ENCODE measurements around the gene TIAM1. TPM values are rescaled to one million over a fixed set of nuclear protein-coding genes. Genes with fewer than 3 reads are reported as not detected.
A peak's percentile ranks its signal among the peaks of the same experiment; 100 is the strongest.

The TIAM1 gene
- total RNA-seq, 2 experiments from 2014 or later: 41.5 to 46.9 TPM

- H3K4me1 Mint-ChIP-seq (ENCODE audit: low read depth): peaks cover 20% of the 10 kb centered on the region
- no peaks in the 10 kb centered on the region for H3K9me3 Mint-ChIP-seq (ENCODE audit: insufficient read depth)
- no peaks in the 10 kb centered on the region for H3K27me3 Mint-ChIP-seq (ENCODE audit: low read depth)
- H3K36me3 Mint-ChIP-seq (ENCODE audit: low read depth): peaks cover 32% of the 10 kb centered on the region
- ChIA-PET CTCF (no interaction called here), POLR2A (no interaction called here)
- H3K27ac Mint-ChIP-seq: no peak overlapping the region
- H3K4me3 Mint-ChIP-seq: no peak overlapping the region
- DNase-seq: no peak
- ATAC-seq: no peak
Observed at GRCh38 chr21:31262728-31263127, 81.3 kb downstream of the TIAM1 start.

- H3K36me3 Mint-ChIP-seq (ENCODE audit: low read depth): peaks cover 26% of the 10 kb centered on the region
- H3K27me3 Mint-ChIP-seq (ENCODE audit: low read depth): no peaks in the 10 kb centered on the region
- ChIA-PET POLR2A (no interaction called here), CTCF (no interaction called here)
- peaks cover 14% of the 10 kb centered on the region for H3K4me1 Mint-ChIP-seq (ENCODE audit: low read depth)
- ATAC-seq (no peak), DNase-seq (no peak)
- no peak overlapping the region for H3K4me3 Mint-ChIP-seq
- H3K9me3 Mint-ChIP-seq (ENCODE audit: insufficient read depth): no peaks in the 10 kb centered on the region
- H3K27ac Mint-ChIP-seq: peak overlapping the region; percentile 30
Observed at GRCh38 chr21:31261759-31262158, 82.3 kb downstream of the TIAM1 start.

- Mint-ChIP-seq H3K27ac (no peak overlapping the region), H3K9me3 (ENCODE audit: insufficient read depth) (no peaks in the 10 kb centered on the region), H3K4me3 (no peak overlapping the region), H3K36me3 (ENCODE audit: low read depth) (peaks cover 17% of the 10 kb centered on the region), H3K27me3 (ENCODE audit: low read depth) (no peaks in the 10 kb centered on the region), H3K4me1 (ENCODE audit: low read depth) (peaks cover 7% of the 10 kb centered on the region)
- DNase-seq (no peak), ATAC-seq (no peak)
- POLR2A ChIA-PET: no interaction called here
- CTCF ChIA-PET: interaction anchor here (1.2 kb wide), 1 partner anchor 13 kb away, joined by 3 read pairs; no protein-coding TSS in a partner anchor
Observed at GRCh38 chr21:31260790-31261189, 83.3 kb downstream of the TIAM1 start.

- POLR2A ChIA-PET: no interaction called here
Observed at GRCh38 chr21:31258073-31258472, 86.0 kb downstream of the TIAM1 start.

GRCh38 chr21:31257265-31257664 is 86.8 kb downstream of the TIAM1 start:
- H3K27ac Mint-ChIP-seq: no peak overlapping the region
- ATAC-seq (no peak), DNase-seq (no peak)
- H3K27me3 Mint-ChIP-seq (ENCODE audit: low read depth): no peaks in the 10 kb centered on the region
- no peak overlapping the region for H3K4me3 Mint-ChIP-seq
- ChIA-PET CTCF (no interaction called here), POLR2A (no interaction called here)
- H3K4me1 Mint-ChIP-seq (ENCODE audit: low read depth): no peaks in the 10 kb centered on the region
- no peaks in the 10 kb centered on the region for H3K36me3 Mint-ChIP-seq (ENCODE audit: low read depth)
- no peaks in the 10 kb centered on the region for H3K9me3 Mint-ChIP-seq (ENCODE audit: insufficient read depth)

More at GRCh38 chr21:31258073-31258472, 86.0 kb downstream of the TIAM1 start:
- Mint-ChIP-seq H3K36me3 (ENCODE audit: low read depth) (no peaks in the 10 kb centered on the region), H3K4me1 (ENCODE audit: low read depth) (no peaks in the 10 kb centered on the region), H3K27ac (no peak overlapping the region), H3K4me3 (no peak overlapping the region), H3K9me3 (ENCODE audit: insufficient read depth) (no peaks in the 10 kb centered on the region), H3K27me3 (ENCODE audit: low read depth) (no peaks in the 10 kb centered on the region)
- CTCF ChIA-PET: no interaction called here
- no peak for DNase-seq
- no peak for ATAC-seq

GRCh38 chr21:31255896-31256295 is 88.2 kb downstream of the TIAM1 start:
- ChIA-PET POLR2A (no interaction called here), CTCF (no interaction called here)
- H3K4me3 Mint-ChIP-seq: no peak overlapping the region
- H3K9me3 Mint-ChIP-seq (ENCODE audit: insufficient read depth): no peaks in the 10 kb centered on the region
- no peaks in the 10 kb centered on the region for H3K27me3 Mint-ChIP-seq (ENCODE audit: low read depth)
- ATAC-seq (no peak), DNase-seq (no peak)
- no peaks in the 10 kb centered on the region for H3K4me1 Mint-ChIP-seq (ENCODE audit: low read depth)
- no peak overlapping the region for H3K27ac Mint-ChIP-seq
- peaks cover 4% of the 10 kb centered on the region for H3K36me3 Mint-ChIP-seq (ENCODE audit: low read depth)

GRCh38 chr21:31255036-31255435 is 89.0 kb downstream of the TIAM1 start:
- Mint-ChIP-seq H3K27me3 (ENCODE audit: low read depth) (no peaks in the 10 kb centered on the region), H3K9me3 (ENCODE audit: insufficient read depth) (no peaks in the 10 kb centered on the region), H3K4me3 (no peak overlapping the region), H3K36me3 (ENCODE audit: low read depth) (peaks cover 10% of the 10 kb centered on the region), H3K4me1 (ENCODE audit: low read depth) (no peaks in the 10 kb centered on the region), H3K27ac (no peak overlapping the region)
- ATAC-seq (no peak), DNase-seq (no peak)
- CTCF ChIA-PET: interaction anchor here (0.6 kb wide), 1 partner anchor 9 kb away, joined by 4 read pairs; no protein-coding TSS in a partner anchor
- POLR2A ChIA-PET: no interaction called here

- Mint-ChIP-seq H3K36me3 (ENCODE audit: low read depth) (peaks cover 10% of the 10 kb centered on the region), H3K4me3 (no peak overlapping the region), H3K27me3 (ENCODE audit: low read depth) (no peaks in the 10 kb centered on the region), H3K4me1 (ENCODE audit: low read depth) (no peaks in the 10 kb centered on the region), H3K27ac (no peak overlapping the region), H3K9me3 (ENCODE audit: insufficient read depth) (no peaks in the 10 kb centered on the region)
- no peak for ATAC-seq
- POLR2A ChIA-PET: no interaction called here
- DNase-seq: no peak
- CTCF ChIA-PET: interaction anchor here (1.0 kb wide), 1 partner anchor 55 kb away, joined by 3 read pairs; no protein-coding TSS in a partner anchor
Observed at GRCh38 chr21:31254131-31254530, 89.9 kb downstream of the TIAM1 start.

- no peaks in the 10 kb centered on the region for H3K4me1 Mint-ChIP-seq (ENCODE audit: low read depth)
- H3K4me3 Mint-ChIP-seq: no peak overlapping the region
- no peaks in the 10 kb centered on the region for H3K9me3 Mint-ChIP-seq (ENCODE audit: insufficient read depth)
- CTCF ChIA-PET: interaction anchor here (1.0 kb wide), 1 partner anchor 55 kb away, joined by 3 read pairs; no protein-coding TSS in a partner anchor
- POLR2A ChIA-PET: no interaction called here
- H3K36me3 Mint-ChIP-seq (ENCODE audit: low read depth): peaks cover 14% of the 10 kb centered on the region
- ATAC-seq: no peak
- no peak for DNase-seq
- H3K27me3 Mint-ChIP-seq (ENCODE audit: low read depth): no peaks in the 10 kb centered on the region
- no peak overlapping the region for H3K27ac Mint-ChIP-seq
Observed at GRCh38 chr21:31253684-31254083, 90.4 kb downstream of the TIAM1 start.

GRCh38 chr21:31252611-31253010 is 91.5 kb downstream of the TIAM1 start:
- peaks cover 17% of the 10 kb centered on the region for H3K36me3 Mint-ChIP-seq (ENCODE audit: low read depth)
- no peak overlapping the region for H3K27ac Mint-ChIP-seq
- no peaks in the 10 kb centered on the region for H3K4me1 Mint-ChIP-seq (ENCODE audit: low read depth)
- no peaks in the 10 kb centered on the region for H3K27me3 Mint-ChIP-seq (ENCODE audit: low read depth)
- no peak overlapping the region for H3K4me3 Mint-ChIP-seq
- DNase-seq (no peak), ATAC-seq (no peak)
- ChIA-PET CTCF (interaction anchor here (1.5 kb wide), 1 partner anchor 144 kb away, joined by 4 read pairs; no protein-coding TSS in a partner anchor), POLR2A (no interaction called here)
- no peaks in the 10 kb centered on the region for H3K9me3 Mint-ChIP-seq (ENCODE audit: insufficient read depth)

- Mint-ChIP-seq H3K9me3 (ENCODE audit: insufficient read depth) (no peaks in the 10 kb centered on the region), H3K27me3 (ENCODE audit: low read depth) (no peaks in the 10 kb centered on the region), H3K36me3 (ENCODE audit: low read depth) (peaks cover 17% of the 10 kb centered on the region), H3K4me1 (ENCODE audit: low read depth) (no peaks in the 10 kb centered on the region), H3K4me3 (no peak overlapping the region), H3K27ac (no peak overlapping the region)
- ChIA-PET POLR2A (no interaction called here), CTCF (interaction anchor here (1.5 kb wide), 1 partner anchor 143 kb away, joined by 4 read pairs; no protein-coding TSS in a partner anchor)
- DNase-seq (no peak), ATAC-seq (no peak)
Observed at GRCh38 chr21:31252091-31252490, 92.0 kb downstream of the TIAM1 start.

- H3K27me3 Mint-ChIP-seq (ENCODE audit: low read depth): no peaks in the 10 kb centered on the region
- CTCF ChIA-PET: interaction anchor here (1.5 kb wide), 1 partner anchor 143 kb away, joined by 4 read pairs; no protein-coding TSS in a partner anchor
- ATAC-seq (no peak), DNase-seq (no peak)
- H3K27ac Mint-ChIP-seq: no peak overlapping the region
- H3K4me1 Mint-ChIP-seq (ENCODE audit: low read depth): no peaks in the 10 kb centered on the region
- H3K36me3 Mint-ChIP-seq (ENCODE audit: low read depth): peaks cover 18% of the 10 kb centered on the region
- POLR2A ChIA-PET: no interaction called here
- H3K4me3 Mint-ChIP-seq: no peak overlapping the region
- no peaks in the 10 kb centered on the region for H3K9me3 Mint-ChIP-seq (ENCODE audit: insufficient read depth)
Observed at GRCh38 chr21:31251686-31252085, 92.4 kb downstream of the TIAM1 start.

- ChIA-PET POLR2A (no interaction called here), CTCF (interaction anchor here (0.7 to 1.3 kb wide), 2 partner anchors 12 to 22 kb away, joined by 3 read pairs; no protein-coding TSS in a partner anchor)
Observed at GRCh38 chr21:31248598-31248997, 95.5 kb downstream of the TIAM1 start.

More at GRCh38 chr21:31248598-31248997, 95.5 kb downstream of the TIAM1 start:
- DNase-seq (no peak), ATAC-seq (no peak)
- H3K27ac Mint-ChIP-seq: no peak overlapping the region
- peaks cover 8% of the 10 kb centered on the region for H3K9me3 Mint-ChIP-seq (ENCODE audit: insufficient read depth)
- H3K4me1 Mint-ChIP-seq (ENCODE audit: low read depth): no peaks in the 10 kb centered on the region
- H3K4me3 Mint-ChIP-seq: no peak overlapping the region
- peaks cover 47% of the 10 kb centered on the region for H3K36me3 Mint-ChIP-seq (ENCODE audit: low read depth)
- no peaks in the 10 kb centered on the region for H3K27me3 Mint-ChIP-seq (ENCODE audit: low read depth)

Data from activated CD8-positive, alpha-beta T cell treated with anti-CD3 and anti-CD28 coated beads, Interleukin-2, amount 10 ng/mL, durations not matched to agents 7 days and 5 days (primary cell).